H1 (cell line): ENCODE results near the gene FBXL15. TPM values are rescaled to one million over a fixed set of nuclear protein-coding genes. Genes with fewer than 3 reads are reported as not detected.

Source experiments
- CTCF ChIA-PET: fragments of 300-600 bp; sonication (Branson Sonifier 250); formaldehyde crosslinking; loops from one replicate; lab custom pipeline; 2021; ENCODE audit not compliant: partially characterized antibody; lab: Charles Lee
- POLR2A ChIA-PET: fragments of 300-600 bp; sonication (Branson Sonifier 250); formaldehyde crosslinking; loops from one replicate; lab custom pipeline; 2021; ENCODE audit warnings: inconsistent platforms; ENCODE audit not compliant: partially characterized antibody; lab: Charles Lee
- DNase-seq, 2 experiments: peaks; one replicate each; pipeline versions ENCODE4 v3.0.0 to v3.0.0-alpha.2; 2010 to 2022; ENCODE audit warnings: low spot score in 2 of 2, low read depth in 1 of 2, mixed read lengths in 1 of 2
- FAIRE-seq: peaks from 2 replicates; lab custom pipeline; 2011; peaks lifted over from hg19 to GRCh38; lab: Jason Lieb, UNC
- H2AFZ ChIP-seq: 2 replicates; pipeline ENCODE4 v1.8.1; 2012; ENCODE audit warnings: low read length, inconsistent platforms
- H2AK5ac ChIP-seq: 2 replicates; pipeline ENCODE4 v1.6.1; 2013; ENCODE audit warnings: low read depth, low read length
- H2BK120ac ChIP-seq: replicated peaks from 2 replicates; pipeline ENCODE3; 2013; ENCODE audit warnings: low read depth, low read length, inconsistent platforms
- H2BK12ac ChIP-seq: 2 replicates; pipeline ENCODE4 v1.6.1; 2013; ENCODE audit warnings: low read depth, low read length
- H2BK15ac ChIP-seq: 2 replicates; pipeline ENCODE4 v1.6.1; 2013; ENCODE audit warnings: low read length
- H2BK20ac ChIP-seq: 2 replicates; pipeline ENCODE4 v1.6.1; 2013; ENCODE audit warnings: low read length
- H2BK5ac ChIP-seq: 2 replicates; pipeline ENCODE4 v1.6.1; 2013; ENCODE audit warnings: low read depth, low read length
- H3K14ac ChIP-seq: 2 replicates; pipeline ENCODE4 v1.6.1; 2013; ENCODE audit warnings: inconsistent platforms; ENCODE audit not compliant: insufficient read length
- H3K18ac ChIP-seq: 2 replicates; pipeline ENCODE4 v1.6.1; 2013; ENCODE audit warnings: low read length; ENCODE audit errors: extremely low read depth
- H3K23ac ChIP-seq: 2 replicates; pipeline ENCODE4 v1.6.1; 2013; ENCODE audit warnings: inconsistent platforms; ENCODE audit not compliant: insufficient read length
- H3K23me2 ChIP-seq: 2 replicates; pipeline ENCODE4 v1.6.1; 2013; ENCODE audit warnings: low read depth, low read length
- H3K27ac ChIP-seq: 2 replicates; pipeline ENCODE4 v1.6.1; 2011; ENCODE audit warnings: low read depth, low read length, inconsistent platforms
- H3K27me3 ChIP-seq, 4 experiments: replicated peaks in 1 of 4; 1 replicate in 1 of 4; 2 replicates in 3 of 4; pipeline versions ENCODE4 v1.6.1 to v1.8.1; 2011 to 2013; ENCODE audit warnings: low read length in 3 of 4, mild to moderate bottlenecking in 3 of 4, inconsistent platforms in 2 of 4, mixed read lengths in 2 of 4, moderate library complexity in 1 of 4; ENCODE audit not compliant: control insufficient read depth in 3 of 4, insufficient read depth in 3 of 4; ENCODE audit errors: extremely low read depth in 1 of 4
- H3K36me3 ChIP-seq, 4 experiments: 2 replicates each; pipeline versions ENCODE4 v1.6.1 to v1.8.1; 2011 to 2013; ENCODE audit warnings: mild to moderate bottlenecking in 4 of 4, low read length in 3 of 4, moderate library complexity in 2 of 4, control low read depth in 1 of 4, inconsistent platforms in 1 of 4; ENCODE audit not compliant: insufficient read depth in 4 of 4, control insufficient read depth in 2 of 4
- H3K4ac ChIP-seq: replicated peaks from 2 replicates; pipeline ENCODE3; 2013; ENCODE audit warnings: low read length, low read depth, mixed read lengths, inconsistent platforms; ENCODE audit not compliant: insufficient read length
- H3K4me1 ChIP-seq, 4 experiments: replicated peaks in 1 of 4; 1 replicate in 1 of 4; 2 replicates in 3 of 4; pipeline versions ENCODE4 v1.6.1 to v1.8.1; 2011 to 2013; ENCODE audit warnings: low read length in 3 of 4, inconsistent platforms in 2 of 4, mixed read lengths in 1 of 4; ENCODE audit not compliant: insufficient read depth in 4 of 4, control insufficient read depth in 3 of 4
- H3K4me2 ChIP-seq, 2 experiments: 2 replicates each; pipeline versions ENCODE4 v1.6.1 to v1.8.1; 2011 to 2013; ENCODE audit warnings: low read depth in 2 of 2, low read length in 2 of 2, control low read depth in 1 of 2, inconsistent platforms in 1 of 2, mild to moderate bottlenecking in 1 of 2; ENCODE audit not compliant: insufficient read depth in 1 of 2
- H3K4me3 ChIP-seq, 4 experiments: fragments of 200-600, 300-600 bp in 1 of 4; sonication (generic), shearing (Covaris generic), sonication (Bioruptor Twin) in 1 of 4; 2 replicates each; pipeline versions ENCODE4 v1.5.1 to v1.8.1; 2011 to 2016; ENCODE audit warnings: low read length in 4 of 4, low read depth in 3 of 4, control low read depth in 2 of 4, inconsistent platforms in 2 of 4, mild to moderate bottlenecking in 2 of 4, mixed read lengths in 1 of 4, moderate library complexity in 1 of 4; ENCODE audit not compliant: insufficient read depth in 2 of 4; ENCODE audit errors: extremely low read depth in 1 of 4
- H3K56ac ChIP-seq: replicated peaks from 2 replicates; pipeline ENCODE3; 2013; ENCODE audit warnings: low read depth, mild to moderate bottlenecking, mixed read lengths, low read length, inconsistent platforms; ENCODE audit not compliant: insufficient read length
- H3K79me1 ChIP-seq: 2 replicates; pipeline ENCODE4 v1.6.1; 2013; ENCODE audit warnings: low read depth, low read length, control low read depth
- H3K79me2 ChIP-seq, 2 experiments: 2 replicates each; pipeline versions ENCODE4 v1.6.1 to v1.8.1; 2012 to 2013; ENCODE audit warnings: low read length in 2 of 2, mild to moderate bottlenecking in 2 of 2, inconsistent platforms in 1 of 2; ENCODE audit not compliant: insufficient read depth in 2 of 2, control insufficient read depth in 1 of 2
- H3K9ac ChIP-seq, 4 experiments: replicated peaks in 1 of 4; 1 replicate in 1 of 4; 2 replicates in 3 of 4; pipeline versions ENCODE4 v1.6.1 to v1.8.1; 2011 to 2013; ENCODE audit warnings: low read depth in 3 of 4, low read length in 3 of 4, control low read depth in 2 of 4, mild to moderate bottlenecking in 2 of 4, moderate library complexity in 2 of 4, inconsistent platforms in 1 of 4; ENCODE audit errors: extremely low read depth in 1 of 4
- H3K9me3 ChIP-seq, 2 experiments: 2 replicates each; pipeline versions ENCODE4 v1.6.1 to v1.8.1; 2012 to 2013; ENCODE audit warnings: mild to moderate bottlenecking in 2 of 2, moderate library complexity in 2 of 2, control low read depth in 1 of 2, inconsistent platforms in 1 of 2, low read depth in 1 of 2, low read length in 1 of 2, mixed read lengths in 1 of 2; ENCODE audit not compliant: insufficient read depth in 2 of 2
- H4K20me1 ChIP-seq, 2 experiments: replicated peaks in 1 of 2; 2 replicates each; pipeline versions ENCODE3 to v1.8.1; 2011 to 2013; ENCODE audit warnings: inconsistent platforms in 2 of 2, low read length in 2 of 2, mild to moderate bottlenecking in 1 of 2; ENCODE audit not compliant: insufficient read depth in 2 of 2, control insufficient read depth in 1 of 2
- H4K5ac ChIP-seq: 2 replicates; pipeline ENCODE4 v1.6.1; 2013; ENCODE audit warnings: low read length, low read depth, mixed read lengths, inconsistent platforms; ENCODE audit not compliant: insufficient read length
- H4K8ac ChIP-seq: 2 replicates; pipeline ENCODE4 v1.8.0; 2013; ENCODE audit warnings: mild to moderate bottlenecking, moderate library complexity, low read length, inconsistent platforms; ENCODE audit not compliant: insufficient read depth; ENCODE audit errors: extremely low read depth
- H4K91ac ChIP-seq: replicated peaks from 2 replicates; pipeline ENCODE3; 2013; ENCODE audit warnings: low read length, mixed read lengths, inconsistent platforms; ENCODE audit not compliant: insufficient read length
- ATF2 ChIP-seq: IDR thresholded peaks from 2 replicates; pipeline ENCODE4 v1.6.1; 2012; ENCODE audit warnings: low read length, inconsistent platforms
- CHD1 ChIP-seq: IDR thresholded peaks from 2 replicates; pipeline ENCODE4 v1.6.1; 2012; ENCODE audit warnings: low read depth, low read length, improper control_type of control experiment
- HDAC6 ChIP-seq: IDR thresholded peaks from one replicate; pipeline ENCODE4 v1.7.1; 2012; ENCODE audit warnings: low read depth, mild to moderate bottlenecking, inconsistent platforms, low read length, moderate library complexity
- POU5F1 ChIP-seq: IDR thresholded peaks from 2 replicates; pipeline ENCODE4 v1.6.1; 2011; ENCODE audit warnings: low read depth, mild to moderate bottlenecking, low read length, moderate library complexity
- SAP30 ChIP-seq: fragments of 300-600 bp; sonication (generic); IDR thresholded peaks from 2 replicates; pipeline ENCODE4 v1.7.1; 2012; ENCODE audit warnings: low read length, moderate library complexity, mild to moderate bottlenecking, inconsistent platforms; ENCODE audit not compliant: insufficient read depth, insufficient replicate concordance
- SIRT6 ChIP-seq: IDR thresholded peaks from one replicate; pipeline ENCODE4 v1.7.1; 2012; ENCODE audit warnings: low read length, inconsistent platforms
- SP2 ChIP-seq: IDR thresholded peaks from 2 replicates; pipeline ENCODE4 v1.6.1; 2012; ENCODE audit warnings: mild to moderate bottlenecking, low read length, inconsistent platforms
- SP4 ChIP-seq: IDR thresholded peaks from 2 replicates; pipeline ENCODE4 v1.6.1; 2012; ENCODE audit warnings: low read length, inconsistent platforms
- WGBS, 2 experiments: shearing (Covaris generic) in 1 of 2; methylation state at CpG; one replicate each; pipeline versions ENCODE4 v1.1.6 to v1.1.7; 2013 to 2015; ENCODE audit warnings: low lambda C conversion rate in 2 of 2, mixed read lengths in 2 of 2, inconsistent platforms in 1 of 2, low coverage in 1 of 2, missing lambda C conversion rate in 1 of 2; ENCODE audit not compliant: insufficient replicate concordance in 2 of 2, insufficient coverage in 1 of 2, insufficient read length in 1 of 2; ENCODE audit errors: extremely low coverage in 1 of 2, missing lambda C conversion rate in 1 of 2; 5-methylcytosine and 5-hydroxymethylcytosine counted together
- polyA plus RNA-seq, 7 experiments: library from polyadenylated mRNA; depleted of rRNA in 3 of 7; stranded (reverse) in 5 of 7; unstranded in 2 of 7; fragments of >200 nt in 5 of 7; fragments of 200-250 nt in 2 of 7; gene quantifications; 1 replicate in 5 of 7; 2 replicates in 1 of 7; 4 replicates in 1 of 7; pipeline versions ENCODE4 v1.2.1 to v1.2.3, GENCODE V29; 2011 to 2013; ENCODE audit warnings: missing spikeins in 2 of 7, mixed read lengths in 2 of 7
- total RNA-seq: library from RNA; stranded (reverse); fragmentation: NEBNext Ultra II Directional; extraction: Animal tissue kit (Norgen Biotek cat#: 25700); gene quantifications from 2 replicates; pipeline ENCODE4 v1.2.1, GENCODE V29; 2021

FBXL15 gene
- total and polyA plus RNA-seq, 2 of the 8 experiments (the other 6 are each of a cell fraction or from before 2014, with no cell fraction given): 11.3 to 22.6 TPM

- Histone ChIP-seq H3K27me3 (peaks cover 17 to 45% (median 44%) of the 10 kb centered on the region in 4 experiments), H2BK12ac (no peak overlapping the region), H3K56ac (no peak overlapping the region), H4K91ac (no peak overlapping the region), H3K4me3 (no peak overlapping the region), H4K5ac (no peak overlapping the region), H3K79me1 (no peaks in the 10 kb centered on the region), H3K4me2 (no peak overlapping the region), H3K23ac (no peak overlapping the region), H3K9me3 (no peaks in the 10 kb centered on the region), H3K4me1 (peaks cover 6 to 27% (median 18%) of the 10 kb centered on the region in 4 experiments), H2BK15ac (no peak overlapping the region), H3K79me2 (no peaks in the 10 kb centered on the region), H2AK5ac (no peak overlapping the region), H3K36me3 (peaks cover 0 to under 1% (median 0%) of the 10 kb centered on the region in 4 experiments; a peak in 2 of 8 replicates), H3K4ac (no peak overlapping the region), H2BK5ac (no peak overlapping the region), H3K9ac (no peak overlapping the region), H2AFZ (no peak overlapping the region), H2BK120ac (no peak overlapping the region), H3K23me2 (peaks cover 26% of the 10 kb centered on the region), H4K8ac (no peak overlapping the region), H4K20me1 (peaks cover 0 to 8% of the 10 kb centered on the region in 2 experiments), H3K27ac (no peak overlapping the region), H3K14ac (no peak overlapping the region), H2BK20ac (no peak overlapping the region), H3K18ac (no peak overlapping the region)
- DNase-seq (no peak), FAIRE-seq (no peak)
- POLR2A ChIA-PET: interaction anchor here (0.7 to 5.9 kb wide), 4 partner anchors 8 to 65 kb away, joined by 3 to 33 read pairs (median 6); partner anchors contain the start of genes FBXL15 and NFKB2
- TF ChIP-seq SP4 (no peak), HDAC6 (no peak), SAP30 (no peak), SP2 (no peak), ATF2 (no peak), CHD1 (no peak), SIRT6 (no peak), POU5F1 (no peak)
- 94% methylated on average over 2 of the region's 2 CpGs; no CpG with 5 or more reads in 1 of the 2 experiments for WGBS, 2 experiments
- CTCF ChIA-PET: interaction anchor here (0.9 to 16.4 kb wide), 8 partner anchors 7 to 175 kb away, joined by 4 to 357 read pairs (median 51); partner anchors contain the start of genes ELOVL3, NFKB2 and PSD
Measured at GRCh38 chr10:102406815-102407214, 13.8 kb upstream of the FBXL15 start.
